ENCODE measurements around the gene PRRC2C.

DNA sequence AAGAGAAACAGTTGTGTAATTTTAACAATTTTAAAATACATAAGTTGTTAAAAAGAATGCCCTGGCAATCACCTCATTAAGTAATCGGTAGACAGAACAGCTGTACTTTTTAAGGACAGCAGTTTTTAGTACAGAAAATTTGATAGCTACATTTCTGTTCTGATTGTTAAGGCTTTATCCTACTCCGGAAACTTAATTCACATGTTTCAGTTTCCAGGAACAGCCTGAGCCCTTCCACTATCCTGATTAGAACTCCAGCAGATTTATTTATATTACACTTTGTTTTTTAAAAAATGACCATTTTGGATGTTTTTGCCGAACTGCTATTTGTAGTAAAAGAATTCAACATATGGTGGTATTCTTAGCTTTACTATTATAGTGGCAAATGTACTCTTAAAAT, 8.7 kb downstream of the PRRC2C start:
- TF ChIP-seq, protein P1, sequence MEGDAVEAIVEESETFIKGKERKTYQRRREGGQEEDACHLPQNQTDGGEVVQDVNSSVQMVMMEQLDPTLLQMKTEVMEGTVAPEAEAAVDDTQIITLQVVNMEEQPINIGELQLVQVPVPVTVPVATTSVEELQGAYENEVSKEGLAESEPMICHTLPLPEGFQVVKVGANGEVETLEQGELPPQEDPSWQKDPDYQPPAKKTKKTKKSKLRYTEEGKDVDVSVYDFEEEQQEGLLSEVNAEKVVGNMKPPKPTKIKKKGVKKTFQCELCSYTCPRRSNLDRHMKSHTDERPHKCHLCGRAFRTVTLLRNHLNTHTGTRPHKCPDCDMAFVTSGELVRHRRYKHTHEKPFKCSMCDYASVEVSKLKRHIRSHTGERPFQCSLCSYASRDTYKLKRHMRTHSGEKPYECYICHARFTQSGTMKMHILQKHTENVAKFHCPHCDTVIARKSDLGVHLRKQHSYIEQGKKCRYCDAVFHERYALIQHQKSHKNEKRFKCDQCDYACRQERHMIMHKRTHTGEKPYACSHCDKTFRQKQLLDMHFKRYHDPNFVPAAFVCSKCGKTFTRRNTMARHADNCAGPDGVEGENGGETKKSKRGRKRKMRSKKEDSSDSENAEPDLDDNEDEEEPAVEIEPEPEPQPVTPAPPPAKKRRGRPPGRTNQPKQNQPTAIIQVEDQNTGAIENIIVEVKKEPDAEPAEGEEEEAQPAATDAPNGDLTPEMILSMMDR (conservative IDR thresholded peaks at IDR 0.05; ENCODE audit: low read depth, low read length), result no peak
- no peak for TF ChIP-seq EZH2 (IDR thresholded peaks at IDR 0.05; ENCODE audit: borderline replicate concordance, low read depth, low read length, poor library complexity, severe bottlenecking)

All from A673 (cell line).